Mucosa of descending colon (tissue), 3 donors: ENCODE measurements around the gene ADCY7. TPM values are rescaled to one million over a fixed set of nuclear protein-coding genes. Genes with fewer than 3 reads are reported as not detected.

Experiments
- ATAC-seq: fragments of 200-7000 bp; cut with Tn5 transposase; one replicate; pipeline ENCODE4 v1.9.1; 2020; ENCODE audit warnings: mild to moderate bottlenecking, moderate library complexity
- DNase-seq, 3 donors: peaks; one replicate each; pipeline ENCODE4 v3.0.0-alpha.2; 2020
- H3K36me3 ChIP-seq: fragments of 200-600 bp; one replicate; pipeline ENCODE4 v1.8.0; 2021; ENCODE audit warnings: low read depth, mild to moderate bottlenecking
- H3K4me1 ChIP-seq: fragments of 200-600 bp; one replicate; pipeline ENCODE4 v1.8.0; 2021; ENCODE audit warnings: low read depth, mild to moderate bottlenecking
- H3K4me3 ChIP-seq: fragments of 200-600 bp; one replicate; pipeline ENCODE4 v1.8.0; 2021; ENCODE audit warnings: mild to moderate bottlenecking
- H3K9me3 ChIP-seq: fragments of 200-600 bp; one replicate; pipeline ENCODE4 v1.8.0; 2021; ENCODE audit warnings: mild to moderate bottlenecking
- CTCF ChIP-seq: fragments of 200-600 bp; IDR thresholded peaks from one replicate; pipeline ENCODE4 v1.8.0; 2022; ENCODE audit warnings: antibody characterized with exemption, mild to moderate bottlenecking
- intact Hi-C, 2 donors: fragments of 100-400 bp; cut with DNase I in 1 of 2; cut with micrococcal nuclease in 1 of 2; formaldehyde crosslinking; loops; one replicate each; pipeline versions ENCODE4 v1.11.0 to v1.11.1; 2022; cut with DNase I, micrococcal nuclease
- total RNA-seq, 3 donors: library from RNA; stranded (reverse); fragmentation: NEBNext Ultra II Directional in 2 of 3; extraction: Animal tissue kit (Norgen Biotek cat#: 25700) in 2 of 3; gene quantifications; one replicate each; pipeline versions ENCODE4 v1.2.1 to v1.2.4, GENCODE V29; 2021 to 2023
- donor health status: DM: no; HTN: no; CAD: no; lungs with moderate emphysema.
- donor health status: DM: no; HTN: no; CAD: no.
- donor health status: DM: no; HTN: yes; CAD: no.

Gene ADCY7
- total RNA-seq, 3 donors from 2014 or later: 12.4 to 25.0 (median 22.7) TPM

DNA sequence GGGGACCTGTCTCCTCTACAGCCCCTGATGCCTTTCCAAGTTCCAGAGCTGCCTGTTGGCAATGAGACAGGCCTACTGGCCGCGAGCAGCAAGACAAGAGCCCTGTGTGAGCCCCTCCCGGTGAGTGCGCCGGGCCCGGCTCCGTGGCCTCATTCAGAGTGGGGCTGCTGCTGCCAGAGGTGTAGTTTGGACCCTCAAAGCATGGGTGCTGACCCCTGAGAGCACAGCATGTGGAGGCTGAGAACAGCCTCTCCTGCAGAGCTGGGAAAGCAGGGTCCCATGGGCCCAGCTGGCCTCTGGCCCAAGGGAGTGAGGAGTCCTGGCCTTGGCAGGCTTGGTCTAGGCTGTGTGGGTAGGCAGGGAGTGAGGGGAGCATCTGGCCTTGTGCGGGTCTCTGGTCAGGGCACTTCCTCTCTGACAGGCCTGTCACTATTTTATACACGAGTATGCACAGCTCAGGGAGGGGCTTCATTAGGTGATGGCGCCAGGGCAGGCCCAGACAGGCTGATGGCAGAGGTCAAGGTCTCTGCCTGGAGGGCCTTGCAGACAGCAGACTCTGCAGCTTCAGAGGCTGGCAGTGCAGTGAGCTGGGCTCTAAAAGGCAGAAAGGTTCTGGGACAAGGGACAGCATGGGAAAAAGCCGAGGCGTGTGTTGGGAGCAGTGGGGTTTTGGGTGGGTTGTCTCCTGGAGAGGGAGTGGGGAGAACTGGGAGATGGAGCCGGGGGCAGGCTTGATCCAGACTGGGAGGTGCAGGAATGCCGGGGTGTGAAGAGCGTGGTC, 43.4 kb downstream of the ADCY7 start:
- Histone ChIP-seq H3K9me3 (no peaks in the 10 kb centered on the region), H3K4me1 (no peaks in the 10 kb centered on the region), H3K36me3 (no peaks in the 10 kb centered on the region), H3K4me3 (no peak overlapping the region)
- intact Hi-C loops: no loop called here
- DNase-seq: no peak
- TF ChIP-seq CTCF: no peak
- no peak for ATAC-seq

DNA sequence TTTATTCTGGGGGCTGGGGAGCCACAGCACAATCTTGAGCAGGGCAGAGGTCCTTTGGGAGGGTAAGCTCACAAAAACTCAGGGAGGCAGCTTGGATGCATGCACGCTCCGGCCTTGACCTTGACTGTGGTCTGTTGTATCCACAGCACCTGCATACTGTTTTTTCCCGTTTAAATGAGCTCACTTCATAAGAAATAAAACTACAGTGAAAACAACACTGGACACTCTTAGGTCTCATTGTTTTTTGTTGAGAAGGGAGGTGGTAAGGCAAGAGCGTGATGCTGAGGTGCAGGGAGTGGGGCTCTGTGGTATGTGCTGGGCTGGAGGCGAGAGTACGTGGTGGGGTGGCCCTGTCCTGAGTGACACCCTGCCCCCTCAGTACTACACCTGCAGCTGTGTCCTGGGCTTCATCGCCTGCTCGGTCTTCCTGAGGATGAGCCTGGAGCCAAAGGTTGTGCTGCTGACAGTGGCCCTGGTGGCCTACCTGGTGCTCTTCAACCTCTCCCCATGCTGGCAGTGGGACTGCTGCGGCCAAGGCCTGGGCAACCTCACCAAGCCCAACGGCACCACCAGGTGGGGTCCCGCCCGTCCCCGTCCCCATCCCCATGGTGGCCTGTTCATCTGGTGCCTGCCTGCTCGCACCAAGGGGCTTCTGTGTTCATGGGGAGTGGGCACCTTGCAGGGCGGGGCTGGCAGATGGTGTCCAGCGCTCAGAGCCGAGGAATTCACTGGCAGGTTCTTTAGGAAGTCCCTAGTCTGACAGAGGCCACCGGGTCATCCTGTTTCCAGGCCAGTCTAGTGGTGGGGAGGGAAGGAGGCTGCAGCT, 44.2 kb downstream of the ADCY7 start:
- no peak overlapping the region for H3K4me3 ChIP-seq
- DNase-seq (no peak), ATAC-seq (peak; percentile 3)
- no peak for TF ChIP-seq CTCF
- intact Hi-C loops: no loop called here
- H3K36me3 ChIP-seq: no peaks in the 10 kb centered on the region
- H3K9me3 ChIP-seq: no peaks in the 10 kb centered on the region
- no peaks in the 10 kb centered on the region for H3K4me1 ChIP-seq

GRCh38 chr16:50311134-50311528, 44.8 kb downstream of the ADCY7 start:
- TF ChIP-seq CTCF: no peak
- Histone ChIP-seq H3K4me3 (no peak overlapping the region), H3K4me1 (no peaks in the 10 kb centered on the region), H3K9me3 (no peaks in the 10 kb centered on the region), H3K36me3 (peaks cover 3% of the 10 kb centered on the region)
- ATAC-seq: no peak
- DNase-seq: no peak
- intact Hi-C loops: no loop called here

GRCh38 chr16:50311891-50312501, 45.6 kb downstream of the ADCY7 start:
- intact Hi-C loops: no loop called here
- H3K4me1 ChIP-seq: no peaks in the 10 kb centered on the region

More at GRCh38 chr16:50311891-50312501, 45.6 kb downstream of the ADCY7 start:
- Histone ChIP-seq H3K9me3 (no peaks in the 10 kb centered on the region), H3K36me3 (peaks cover 3% of the 10 kb centered on the region), H3K4me3 (no peak overlapping the region)
- DNase-seq (peak in 1 of 3 donors; percentile 45), ATAC-seq (no peak)
- TF ChIP-seq CTCF: no peak
